Fibroblast of lung (primary cell): ENCODE measurements around the gene CEP152. TPM values are rescaled to one million over a fixed set of nuclear protein-coding genes. Genes with fewer than 3 reads are reported as not detected.

Source experiments
- DNase-seq, 2 donors: peaks; one replicate each; pipeline versions ENCODE4 v3.0.0 to v3.0.0-alpha.2; 2010; ENCODE audit warnings: low read depth in 2 of 2
- H2AFZ ChIP-seq: 2 replicates; pipeline ENCODE4 v1.5.1; 2012; ENCODE audit warnings: low read length, control low read depth, inconsistent platforms
- H3K27ac ChIP-seq: 2 replicates; pipeline ENCODE4 v1.5.1; 2011; ENCODE audit warnings: low read length, control low read depth; ENCODE audit not compliant: insufficient read depth
- H3K27me3 ChIP-seq: 2 replicates; pipeline ENCODE4 v1.5.1; 2011; ENCODE audit warnings: mild to moderate bottlenecking, low read length; ENCODE audit not compliant: control insufficient read depth, insufficient read depth
- H3K36me3 ChIP-seq: 2 replicates; pipeline ENCODE4 v1.5.1; 2011; ENCODE audit warnings: low read length; ENCODE audit not compliant: control insufficient read depth, insufficient read depth
- H3K4me1 ChIP-seq: 2 replicates; pipeline ENCODE4 v1.5.1; 2011; ENCODE audit warnings: low read length; ENCODE audit not compliant: control insufficient read depth, insufficient read depth; ENCODE audit errors: extremely low read depth
- H3K4me2 ChIP-seq: 2 replicates; pipeline ENCODE4 v1.5.1; 2011; ENCODE audit warnings: low read length, control low read depth; ENCODE audit not compliant: insufficient read depth; ENCODE audit errors: extremely low read depth
- H3K4me3 ChIP-seq, 4 experiments: fragments of 200-600 bp in 1 of 4; sonication (generic) in 1 of 4; replicated peaks in 1 of 4; 2 replicates each; pipeline ENCODE4 v1.5.1; 2011 to 2016; ENCODE audit warnings: low read length in 4 of 4, low read depth in 3 of 4, mild to moderate bottlenecking in 3 of 4, control low read depth in 2 of 4, inconsistent platforms in 1 of 4, mixed read lengths in 1 of 4; ENCODE audit not compliant: insufficient read depth in 1 of 4; ENCODE audit errors: control extremely low read depth in 1 of 4
- H3K79me2 ChIP-seq: 2 replicates; pipeline ENCODE4 v1.5.1; 2012; ENCODE audit warnings: mild to moderate bottlenecking, low read length, inconsistent platforms; ENCODE audit not compliant: control insufficient read depth, insufficient read depth
- H3K9ac ChIP-seq: 2 replicates; pipeline ENCODE4 v1.5.1; 2011; ENCODE audit warnings: mild to moderate bottlenecking, low read length, control low read depth; ENCODE audit not compliant: insufficient read depth
- H3K9me3 ChIP-seq: 2 replicates; pipeline ENCODE4 v1.5.1; 2012; ENCODE audit warnings: low read depth, low read length; ENCODE audit not compliant: control insufficient read depth, insufficient read depth
- H4K20me1 ChIP-seq: 2 replicates; pipeline ENCODE4 v1.5.1; 2011; ENCODE audit warnings: low read length; ENCODE audit not compliant: control insufficient read depth, insufficient read depth; ENCODE audit errors: extremely low read depth
- CTCF ChIP-seq, 2 donors: IDR thresholded peaks in 1 of 2; conservative IDR thresholded peaks in 1 of 2; 1 replicate in 1 of 2; 2 replicates in 1 of 2; pipeline ENCODE4 v1.5.1; 2011 to 2012; ENCODE audit warnings: low read length in 2 of 2, control low read depth in 1 of 2, inconsistent platforms in 1 of 2, low read depth in 1 of 2, mild to moderate bottlenecking in 1 of 2
- EZH2 ChIP-seq: IDR thresholded peaks from 2 replicates; pipeline ENCODE4 v1.5.1; 2012; ENCODE audit warnings: low read length, control low read depth, mild to moderate bottlenecking; ENCODE audit errors: missing control alignments
- polyA plus RNA-seq, 2 donors: library from polyadenylated mRNA; depleted of rRNA in 1 of 2; stranded (reverse) in 1 of 2; unstranded in 1 of 2; fragments of >200 nt; gene quantifications; 2 replicates each; pipeline ENCODE4 v1.2.1, GENCODE V29; 2011 to 2012; ENCODE audit warnings: missing spikeins in 1 of 2
- total RNA-seq: library from RNA; depleted of rRNA; stranded (reverse); fragments of >200 nt; gene quantifications from 2 replicates; pipeline ENCODE4 v1.2.1, GENCODE V29; 2014

CEP152 gene
- total and polyA plus RNA-seq, 2 donors (not counting 1 experiment from before 2014, with no cell fraction given) = 0.72 to 7.8 TPM

GRCh38 chr15:48785712-48786111 lies 25.2 kb downstream of the CEP152 start:
- H3K36me3 ChIP-seq = peaks cover 3% of the 10 kb centered on the region
- no peak overlapping the region for H3K4me3 ChIP-seq
- H4K20me1 ChIP-seq = no peaks in the 10 kb centered on the region
- no peaks in the 10 kb centered on the region for H3K4me1 ChIP-seq
- TF ChIP-seq CTCF (conservative IDR thresholded peaks at IDR 0.05 in 1 of 2, IDR thresholded peaks at IDR 0.05 in 1 of 2; ENCODE audit: low read depth in 1 of 2, low read length in 2 of 2) (no peak), EZH2 (no peak)
- no peak overlapping the region for H3K9ac ChIP-seq
- H3K27me3 ChIP-seq = no peaks in the 10 kb centered on the region
- no peak overlapping the region for H2AFZ ChIP-seq
- no peak overlapping the region for H3K27ac ChIP-seq
- DNase-seq = no peak
- no peaks in the 10 kb centered on the region for H3K79me2 ChIP-seq
- H3K9me3 ChIP-seq = no peaks in the 10 kb centered on the region
- H3K4me2 ChIP-seq = no peak overlapping the region

- H3K4me2 ChIP-seq = no peak overlapping the region
- no peak for DNase-seq
- no peaks in the 10 kb centered on the region for H3K79me2 ChIP-seq
- no peaks in the 10 kb centered on the region for H3K9me3 ChIP-seq
- H3K27ac ChIP-seq = no peak overlapping the region
- H2AFZ ChIP-seq = no peak overlapping the region
- no peak overlapping the region for H3K9ac ChIP-seq
- no peak overlapping the region for H3K4me3 ChIP-seq
- TF ChIP-seq EZH2 (no peak), CTCF (conservative IDR thresholded peaks at IDR 0.05 in 1 of 2, IDR thresholded peaks at IDR 0.05 in 1 of 2; ENCODE audit: low read depth in 1 of 2, low read length in 2 of 2) (no peak)
- no peaks in the 10 kb centered on the region for H3K4me1 ChIP-seq
- H4K20me1 ChIP-seq = no peaks in the 10 kb centered on the region
- peaks cover 3% of the 10 kb centered on the region for H3K36me3 ChIP-seq
- H3K27me3 ChIP-seq = no peaks in the 10 kb centered on the region
Observed at GRCh38 chr15:48785195-48785594, 25.7 kb downstream of the CEP152 start.

GRCh38 chr15:48784756-48785155 lies 26.1 kb downstream of the CEP152 start:
- Histone ChIP-seq H3K4me2 (no peak overlapping the region), H3K4me1 (no peaks in the 10 kb centered on the region), H4K20me1 (no peaks in the 10 kb centered on the region), H3K36me3 (peaks cover 3% of the 10 kb centered on the region), H3K27me3 (no peaks in the 10 kb centered on the region), H3K79me2 (no peaks in the 10 kb centered on the region), H3K4me3 (no peak overlapping the region), H3K9ac (no peak overlapping the region), H3K9me3 (no peaks in the 10 kb centered on the region), H2AFZ (no peak overlapping the region), H3K27ac (no peak overlapping the region)
- TF ChIP-seq EZH2 (no peak), CTCF (conservative IDR thresholded peaks at IDR 0.05 in 1 of 2, IDR thresholded peaks at IDR 0.05 in 1 of 2; ENCODE audit: low read depth in 1 of 2, low read length in 2 of 2) (no peak)
- no peak for DNase-seq
